Non-pigmented ciliary epithelial cell (primary cell): ENCODE measurements around the gene PKD1.
"Not testable (repeated sequence)": the region's sequence is repeated elsewhere in the genome, so short reads cannot be mapped to it uniquely, and the experiment has no call there.

Source experiments
- DNase-seq: peaks from one replicate; pipeline ENCODE4 v3.0.0-alpha.2; 2010; ENCODE audit warnings: low read depth

Gene PKD1

DNA sequence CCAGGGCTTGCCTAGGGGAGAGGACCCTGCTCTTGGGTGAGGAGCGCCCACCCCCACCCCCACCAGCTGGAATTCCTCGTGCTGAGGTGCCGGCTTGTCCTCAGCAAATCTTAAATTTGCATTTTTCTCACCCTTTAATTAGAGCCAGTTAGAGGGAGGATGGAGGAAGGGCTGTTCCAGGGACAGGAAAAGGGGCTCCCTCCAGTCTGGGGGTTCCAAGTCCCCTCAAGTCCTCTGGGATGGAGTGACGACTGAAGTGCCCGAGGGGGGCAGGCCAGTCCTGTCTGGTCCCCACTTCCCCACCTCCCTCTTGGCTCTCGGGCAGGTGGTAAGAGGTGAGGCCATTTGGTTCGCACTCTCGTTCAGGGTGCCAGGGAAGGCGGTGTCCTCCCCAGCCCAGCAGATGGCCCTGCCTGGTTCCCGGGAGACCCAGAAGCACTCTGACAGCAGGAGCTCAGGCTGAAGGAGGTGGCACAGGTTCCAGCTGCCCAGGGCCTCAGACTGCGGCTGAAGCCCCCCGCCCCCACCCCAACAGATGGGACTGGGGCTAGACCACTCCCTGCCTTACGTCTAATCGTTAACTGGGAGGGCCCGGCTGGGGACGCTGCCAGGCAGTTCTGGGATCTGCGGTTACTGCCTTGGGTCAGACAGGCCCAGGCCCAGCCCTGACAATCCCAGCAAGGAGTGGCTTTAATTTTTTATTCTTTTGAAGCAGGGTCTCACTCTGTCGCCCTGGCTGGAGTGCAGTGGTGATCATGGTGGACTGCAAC lies 14.9 kb upstream of the PKD1 start:
- no peak for DNase-seq

DNA sequence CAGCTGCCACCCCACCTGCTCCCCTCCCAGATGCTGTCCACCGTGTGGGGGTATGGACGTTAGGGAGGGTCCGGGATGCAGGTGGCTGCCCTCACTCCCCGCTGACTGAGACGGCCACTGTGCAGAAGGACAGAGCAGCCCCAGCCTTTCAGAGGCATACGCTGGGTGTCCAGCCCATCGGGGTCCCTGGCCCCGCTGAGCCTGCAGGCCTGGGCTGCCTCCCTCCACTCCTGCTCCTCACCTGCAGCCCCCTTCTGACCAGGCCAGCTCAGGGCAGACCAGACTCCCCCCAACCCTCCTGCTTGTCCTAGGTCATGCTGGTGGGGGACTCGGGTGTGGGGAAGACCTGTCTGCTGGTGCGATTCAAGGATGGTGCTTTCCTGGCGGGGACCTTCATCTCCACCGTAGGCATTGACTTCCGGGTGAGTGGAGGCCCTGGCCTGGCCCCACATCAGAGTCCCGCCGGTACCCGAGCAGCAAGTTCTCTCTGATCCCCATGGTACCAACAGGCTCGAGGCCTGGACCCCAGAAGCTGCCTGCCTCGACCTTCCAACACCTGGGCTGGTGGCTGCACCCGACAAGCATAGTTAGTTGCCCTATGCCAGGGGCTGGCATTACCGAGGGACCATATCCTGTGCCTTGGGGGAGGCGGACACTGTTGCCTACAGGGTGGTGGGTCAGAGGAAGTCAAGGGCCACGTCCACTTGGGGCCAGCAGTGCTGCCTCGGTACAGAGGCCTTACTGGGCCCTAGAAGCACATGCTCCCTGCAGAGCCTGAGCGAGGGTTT lies 14.1 kb upstream of the PKD1 start:
- no peak for DNase-seq

DNA sequence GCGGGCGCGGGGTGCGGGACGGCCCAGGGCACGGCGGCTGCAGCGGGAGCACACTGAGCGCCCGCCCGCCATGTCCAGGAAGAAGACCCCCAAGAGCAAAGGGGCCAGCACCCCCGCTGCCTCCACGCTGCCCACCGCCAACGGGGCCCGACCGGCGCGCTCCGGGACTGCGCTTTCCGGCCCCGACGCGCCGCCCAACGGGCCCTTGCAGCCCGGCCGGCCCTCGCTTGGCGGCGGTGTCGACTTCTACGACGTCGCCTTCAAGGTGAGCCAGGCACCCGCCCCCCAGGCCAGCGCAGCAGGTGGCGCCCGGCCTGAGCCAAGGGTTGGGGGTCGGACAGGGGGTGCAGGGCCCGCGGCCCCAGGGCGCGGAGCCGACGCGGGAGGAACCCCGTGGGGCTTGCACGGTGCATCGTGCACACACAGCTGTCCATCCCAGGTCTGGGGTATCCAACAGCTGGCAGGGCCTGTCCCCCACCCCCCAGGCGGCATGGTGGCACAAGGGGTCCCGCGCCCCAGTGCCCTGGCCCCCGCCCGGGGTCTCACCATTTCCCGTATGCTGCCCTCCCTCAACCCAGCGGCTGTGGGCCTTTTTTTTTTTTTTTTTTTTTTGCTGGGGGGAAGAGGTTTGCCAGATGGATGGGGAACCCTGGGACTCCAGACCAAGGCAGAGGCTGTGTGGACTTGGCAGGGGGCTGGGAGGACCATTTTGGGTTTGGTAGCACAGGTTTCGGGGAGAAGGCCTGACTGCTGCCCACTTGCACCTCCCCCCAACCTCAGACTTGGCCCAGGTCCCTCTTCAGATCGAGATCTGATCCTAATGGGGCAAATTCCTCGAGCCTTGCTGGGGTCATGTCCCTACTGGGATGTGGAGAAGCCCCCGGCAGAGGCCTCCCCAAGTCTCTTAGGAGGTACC lies 13.3 kb upstream of the PKD1 start:
- no peak for DNase-seq

DNA sequence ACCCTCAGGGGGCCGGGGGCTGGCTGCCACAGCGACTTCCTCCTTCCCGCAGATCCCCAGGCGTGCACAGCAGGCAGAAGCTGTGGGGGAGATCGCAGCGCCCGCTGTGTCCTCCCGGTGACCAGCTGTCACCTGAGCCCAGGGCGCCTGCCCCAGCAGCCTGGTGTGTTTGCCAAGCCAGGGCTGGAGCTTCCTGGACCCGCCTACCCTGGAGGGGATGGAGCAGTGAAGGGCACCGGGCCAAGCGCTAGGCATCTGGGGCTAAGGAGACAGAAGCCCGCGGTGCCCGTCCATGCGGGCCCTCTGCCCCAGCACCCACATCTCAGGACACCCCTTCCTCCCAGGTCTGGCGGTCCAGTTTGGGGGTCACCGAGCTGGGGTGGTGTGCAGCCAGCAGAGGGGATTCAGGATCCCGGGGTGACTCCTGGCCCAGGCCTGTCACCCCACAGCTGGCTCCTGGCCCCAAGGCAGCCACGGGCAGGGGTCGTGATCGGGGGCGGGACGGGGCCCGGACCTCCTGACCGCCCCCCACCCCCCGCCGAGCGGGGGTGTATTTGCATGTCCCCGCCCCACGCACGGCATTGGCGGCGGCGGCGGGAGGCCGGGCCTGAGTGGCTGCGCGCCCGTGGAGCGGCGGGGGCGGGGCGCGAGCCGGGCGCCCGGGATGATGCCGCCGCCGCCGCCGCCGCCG lies 12.4 kb upstream of the PKD1 start, which contains the start of gene RAB26:
TSS of gene RAB26 (plus strand) at position 645 of the 691 bp plus-strand sequence. CDS start 159 bp downstream, outside the sequence.
- no peak for DNase-seq

DNA sequence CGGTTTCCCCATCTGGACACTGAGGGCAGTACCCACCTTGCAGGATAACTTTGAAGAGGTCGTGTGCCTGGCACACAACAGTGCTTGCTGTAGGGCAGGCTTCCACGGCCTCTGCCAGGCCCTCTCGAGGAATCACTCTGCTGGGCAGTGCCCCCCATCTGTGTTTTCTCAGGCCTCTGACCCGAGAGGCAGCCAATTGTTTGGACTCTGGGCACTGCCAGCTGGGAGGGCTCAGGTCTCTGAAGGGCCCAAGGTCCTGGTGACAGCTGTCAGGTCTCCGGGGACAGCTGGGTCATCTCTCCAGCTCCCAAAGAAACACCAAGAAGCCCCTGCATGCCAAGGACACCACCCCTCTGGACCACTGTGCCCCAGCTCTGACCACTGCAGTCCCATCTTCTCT lies 11.7 kb upstream of the PKD1 start:
- DNase-seq, result no peak

DNA sequence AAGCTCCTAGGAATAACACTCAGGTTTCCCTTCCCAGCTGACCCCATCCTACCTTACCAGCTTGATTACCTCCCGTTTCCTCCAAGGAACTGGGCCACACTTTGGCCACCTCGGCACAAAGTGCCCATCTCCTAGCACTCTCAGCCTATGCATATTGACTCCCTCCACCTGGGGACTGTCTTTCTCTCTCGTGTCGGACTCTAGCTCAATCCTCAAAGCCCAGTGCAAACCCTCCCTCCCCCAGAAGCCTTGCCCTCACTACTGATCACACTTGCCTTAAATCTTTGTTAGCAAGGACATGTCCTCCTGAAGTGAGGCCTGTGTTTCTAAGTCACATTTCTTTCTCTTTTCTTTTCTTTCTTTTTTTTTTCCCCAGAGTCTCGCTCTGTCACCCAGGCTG lies 10.1 kb upstream of the PKD1 start:
- DNase-seq, result no peak

DNA sequence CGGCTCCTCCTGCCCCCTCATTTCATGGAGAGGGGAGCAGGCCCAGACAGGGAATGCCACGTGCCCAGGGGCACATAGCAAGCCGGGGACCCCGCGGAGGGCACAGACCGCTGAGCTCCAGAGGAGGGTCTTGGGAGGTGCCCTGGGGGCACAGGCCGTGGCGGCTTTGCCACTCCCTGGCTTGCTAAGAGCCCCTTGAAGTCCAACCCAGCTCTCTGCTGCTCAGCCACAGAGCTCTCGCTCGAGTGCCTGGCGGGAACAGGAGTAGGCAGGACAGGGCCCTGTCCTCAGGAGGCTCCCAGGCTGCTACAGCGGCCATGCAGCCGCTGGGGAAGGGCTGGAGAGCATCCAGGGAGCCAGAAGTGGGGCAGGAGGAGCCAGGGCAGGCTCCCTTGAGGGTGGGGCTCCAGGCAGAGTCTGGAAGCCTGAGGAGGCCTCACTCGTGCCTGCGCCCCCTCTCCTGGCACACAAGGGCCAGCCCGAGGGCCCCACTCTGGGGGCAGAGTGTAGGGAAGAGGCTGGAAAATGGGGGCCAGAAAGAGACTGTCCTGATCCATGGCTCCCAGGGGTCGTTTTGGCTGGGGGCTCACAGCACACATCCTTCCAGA lies 8.3 kb upstream of the PKD1 start:
- DNase-seq, result no peak

DNA sequence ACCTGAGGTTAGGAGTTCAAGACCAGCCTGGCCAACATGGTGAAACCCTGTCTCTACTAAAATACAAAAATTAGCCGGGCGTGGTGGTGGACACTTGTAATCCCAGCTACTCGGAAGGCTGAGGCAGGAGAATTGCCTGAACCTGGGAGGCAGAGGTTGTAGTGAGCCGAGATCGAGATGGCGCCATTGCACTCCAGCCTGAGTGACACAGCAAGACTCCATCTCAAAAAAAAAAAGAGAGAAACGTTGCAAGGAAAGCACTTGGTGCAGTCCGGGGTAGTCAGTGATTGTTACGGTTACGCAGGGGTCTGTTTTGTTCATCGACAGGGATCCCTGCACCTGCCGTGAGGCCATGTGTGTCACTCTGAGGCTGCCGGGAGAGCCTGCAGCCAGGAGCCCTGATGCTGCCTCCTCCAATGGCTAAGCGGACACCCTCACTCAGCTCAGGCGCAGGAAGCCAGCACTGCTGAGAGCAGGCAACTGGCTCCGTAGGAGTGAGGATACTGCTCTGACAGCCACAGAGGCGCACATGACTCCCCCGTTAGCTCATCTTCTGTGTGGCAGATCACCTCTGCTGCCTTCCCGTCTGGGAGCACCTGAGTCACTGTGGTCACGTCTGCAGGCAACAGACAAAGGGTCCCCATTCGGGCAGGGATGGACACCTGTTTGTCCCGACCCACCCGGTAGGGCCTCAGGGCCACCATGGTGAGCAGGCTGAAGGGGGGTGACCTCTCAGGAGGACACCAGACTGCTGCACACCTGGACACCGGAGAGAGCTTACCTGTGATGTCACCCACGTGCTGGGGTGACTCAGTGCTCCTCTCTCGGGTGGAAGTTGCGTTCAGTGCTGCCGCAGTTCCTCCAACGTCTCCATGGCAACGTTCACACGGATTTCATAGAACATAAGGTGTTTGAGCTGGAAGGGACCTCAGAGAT lies 7.5 kb upstream of the PKD1 start:
- DNase-seq, result no peak

DNA sequence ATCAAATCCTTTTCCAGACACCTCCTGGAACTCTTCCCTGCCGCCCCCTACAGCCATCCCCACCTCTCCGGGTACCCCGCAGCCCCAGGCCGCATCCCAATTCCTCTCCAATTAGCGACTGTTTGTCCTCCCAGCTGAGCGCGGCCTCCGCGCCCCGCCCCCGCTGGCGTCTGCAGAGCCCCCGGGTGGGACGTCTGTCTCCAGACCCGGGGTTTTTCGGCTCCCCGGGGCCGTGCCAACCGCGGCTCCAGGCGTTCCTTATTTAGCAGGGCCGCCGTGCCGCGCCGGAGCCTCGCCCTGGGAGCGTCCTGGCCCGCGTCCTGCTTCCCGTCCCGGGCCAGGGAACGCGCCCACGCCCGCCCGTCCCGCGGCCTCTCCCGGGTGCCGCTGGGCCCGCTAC lies 627 bp downstream of the PKD1 start:
- not testable (repeated sequence) for DNase-seq

DNA sequence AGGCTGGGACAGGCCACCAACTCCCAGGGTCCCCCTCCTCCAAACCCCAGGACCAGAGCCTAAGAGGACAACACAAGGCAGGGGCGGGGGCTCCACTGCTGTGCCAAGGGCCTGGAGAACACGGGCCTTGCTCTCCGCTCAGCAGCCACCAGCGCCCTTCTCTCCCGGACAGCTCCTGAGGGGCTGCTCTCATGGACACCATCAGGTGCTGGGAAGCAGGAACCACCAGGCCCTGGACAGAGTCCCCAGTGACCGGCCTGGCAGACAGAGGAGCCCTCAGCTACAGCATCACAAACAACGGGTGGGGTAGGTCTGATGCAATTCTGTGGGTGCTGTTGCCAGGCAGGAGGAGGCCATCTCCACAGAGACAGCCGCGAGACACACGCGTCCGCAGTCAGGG lies 1.9 kb downstream of the PKD1 start:
- DNase-seq, result not testable (repeated sequence)

DNA sequence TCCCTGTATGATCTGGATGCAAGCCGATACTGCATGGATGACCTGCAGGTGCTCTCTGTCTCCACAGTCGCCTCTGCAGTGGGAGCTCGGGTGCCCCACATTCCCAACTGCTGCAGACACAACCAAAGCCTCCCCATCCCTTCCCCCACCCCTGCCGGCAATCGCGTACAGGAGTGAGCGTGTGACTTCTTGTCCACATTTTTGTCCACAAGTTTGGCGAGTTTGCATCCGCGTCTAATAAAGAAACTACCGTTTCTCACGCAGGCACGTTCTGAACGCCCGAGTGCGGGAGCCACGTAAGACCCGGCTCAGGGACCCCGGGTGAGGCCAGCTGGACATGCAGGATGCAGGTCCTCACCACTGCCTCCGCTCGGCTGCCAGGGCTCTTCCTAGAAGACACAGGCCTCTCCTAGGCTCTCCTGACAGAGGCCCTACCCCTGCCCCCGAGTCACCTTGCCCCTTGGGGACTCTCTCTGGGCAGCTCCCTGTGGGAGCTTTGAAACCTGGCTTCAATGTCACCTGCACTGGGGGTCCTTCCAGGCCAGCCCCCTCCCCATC lies 5.7 kb downstream of the PKD1 start:
- DNase-seq, result not testable (repeated sequence)

DNA sequence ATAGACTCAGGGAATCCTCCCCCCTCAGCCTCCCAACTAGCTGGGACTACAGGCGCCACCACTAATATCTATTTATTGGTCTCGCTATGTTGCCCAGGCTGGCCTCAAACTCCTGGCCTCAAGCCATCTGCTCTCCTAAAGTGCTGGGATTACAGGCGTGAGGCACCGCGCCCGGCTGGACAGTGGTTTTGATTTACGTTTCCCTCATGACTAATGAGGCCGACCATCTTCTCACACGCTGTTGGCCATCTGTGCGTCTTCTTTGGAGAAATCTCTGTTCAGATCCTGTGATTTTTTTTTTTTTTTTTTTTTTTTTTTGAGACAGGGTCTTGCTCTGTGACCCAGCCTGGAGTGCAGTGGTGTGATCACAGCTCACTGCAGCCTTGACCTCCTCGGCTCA lies 6.4 kb downstream of the PKD1 start:
- not testable (repeated sequence) for DNase-seq

DNA sequence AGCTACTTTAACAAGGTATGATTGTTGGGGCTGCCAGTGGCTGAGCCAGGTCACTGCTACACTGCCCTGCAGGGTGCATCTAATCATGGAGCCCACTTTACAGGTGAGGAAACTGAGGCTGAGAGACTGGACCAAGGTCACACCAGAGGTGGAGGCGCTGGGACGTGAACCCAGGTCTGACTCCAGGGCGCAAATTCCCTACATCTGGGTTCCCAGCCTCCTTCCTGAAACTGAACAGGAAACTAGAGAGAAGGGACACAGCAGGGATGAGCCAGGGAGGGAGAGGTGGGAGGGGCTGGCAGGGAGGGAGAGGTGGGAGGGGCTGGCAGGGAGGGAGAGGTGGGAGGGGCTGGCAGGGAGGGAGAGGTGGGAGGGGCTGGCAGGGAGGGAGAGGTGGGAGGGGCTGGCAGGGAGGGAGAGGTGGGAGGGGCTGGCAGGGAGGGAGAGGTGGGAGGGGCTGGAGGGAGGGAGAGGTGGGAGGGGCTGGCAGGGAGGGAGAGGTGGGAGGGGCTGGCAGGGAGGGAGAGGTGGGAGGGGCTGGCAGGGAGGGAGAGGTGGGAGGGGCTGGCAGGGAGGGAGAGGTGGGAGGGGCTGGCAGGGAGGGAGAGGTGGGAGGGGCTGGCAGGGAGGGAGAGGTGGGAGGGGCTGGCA lies 7.9 kb downstream of the PKD1 start:
- not testable (repeated sequence) for DNase-seq

DNA sequence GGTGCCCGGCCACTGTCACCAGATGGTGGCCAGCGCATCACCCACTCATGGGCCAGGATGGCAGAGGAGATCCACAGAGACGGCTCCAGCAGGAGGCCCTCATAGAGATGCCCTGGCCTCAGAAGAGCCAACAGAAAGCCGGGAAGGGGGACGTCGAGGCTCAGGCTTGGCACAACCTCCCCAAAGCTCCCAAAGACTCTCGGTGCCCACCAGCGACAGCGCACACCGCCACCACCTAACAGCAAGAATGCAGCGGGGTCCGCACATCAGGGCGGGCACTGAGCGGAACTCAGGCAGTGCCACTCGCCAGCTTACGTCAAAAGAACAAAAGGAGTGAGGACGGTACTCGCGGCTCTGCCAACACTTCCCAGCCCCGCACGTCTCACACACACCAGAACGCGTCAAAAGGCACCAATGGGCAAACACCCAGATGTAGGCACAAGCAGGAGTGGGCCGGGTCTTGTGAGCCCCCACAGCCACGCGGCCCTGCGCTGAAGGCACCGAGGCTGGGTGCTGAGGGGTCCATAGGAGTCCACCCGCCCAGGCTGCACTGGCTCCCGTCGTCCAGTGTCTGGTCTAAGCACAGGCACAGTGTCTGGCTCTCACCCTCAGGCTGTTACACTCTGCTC lies 8.7 kb downstream of the PKD1 start:
- not testable (repeated sequence) for DNase-seq

DNA sequence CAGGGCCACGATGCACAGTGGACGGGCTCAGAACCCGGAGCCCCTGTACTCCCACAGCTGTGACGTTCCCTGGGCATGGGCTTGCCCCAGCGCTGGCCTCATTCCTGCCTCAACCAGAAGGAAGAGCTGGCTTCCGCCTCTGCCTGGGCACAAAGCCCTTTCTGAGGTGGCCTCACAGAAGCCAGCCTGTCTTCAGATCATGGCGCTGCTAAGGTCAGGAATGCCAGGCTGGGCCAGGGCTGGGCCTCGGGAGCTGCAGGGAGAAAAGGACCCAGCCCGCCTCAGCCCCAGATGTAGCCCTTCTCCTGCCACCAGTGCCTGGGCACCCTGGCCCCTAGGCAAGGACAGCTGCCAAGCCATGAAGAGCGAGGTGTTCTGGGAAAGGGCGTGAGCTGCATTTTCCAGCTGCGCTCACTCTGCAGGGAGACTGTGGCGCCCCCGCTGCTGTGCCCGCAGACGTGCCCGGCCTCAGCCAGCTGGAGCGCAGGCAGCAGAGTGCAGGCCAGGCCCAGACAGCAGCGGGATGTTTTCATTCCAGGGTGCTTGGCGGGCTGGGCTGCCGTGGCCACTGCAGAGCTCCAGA lies 9.4 kb downstream of the PKD1 start:
- not testable (repeated sequence) for DNase-seq

DNA sequence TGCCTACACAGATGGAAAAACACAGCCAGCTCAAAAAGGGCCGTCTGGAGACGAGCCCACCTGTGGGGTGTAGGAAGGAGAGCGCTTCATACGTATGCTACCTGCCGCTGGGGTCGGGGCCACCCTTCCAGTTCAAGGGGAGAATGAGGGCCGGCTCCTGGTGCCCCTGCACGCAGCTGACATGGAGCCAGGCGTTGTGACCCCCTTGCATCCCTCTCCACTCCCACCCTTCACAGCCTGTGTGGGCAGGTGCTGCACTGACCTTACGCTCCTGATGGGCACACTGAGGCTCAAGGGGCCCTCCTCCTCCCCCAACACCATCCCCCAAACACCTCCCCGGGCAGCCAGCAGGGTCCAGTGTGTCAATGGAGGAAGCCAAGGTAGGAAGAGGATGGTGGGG lies 10.1 kb downstream of the PKD1 start:
- DNase-seq, result not testable (repeated sequence)

DNA sequence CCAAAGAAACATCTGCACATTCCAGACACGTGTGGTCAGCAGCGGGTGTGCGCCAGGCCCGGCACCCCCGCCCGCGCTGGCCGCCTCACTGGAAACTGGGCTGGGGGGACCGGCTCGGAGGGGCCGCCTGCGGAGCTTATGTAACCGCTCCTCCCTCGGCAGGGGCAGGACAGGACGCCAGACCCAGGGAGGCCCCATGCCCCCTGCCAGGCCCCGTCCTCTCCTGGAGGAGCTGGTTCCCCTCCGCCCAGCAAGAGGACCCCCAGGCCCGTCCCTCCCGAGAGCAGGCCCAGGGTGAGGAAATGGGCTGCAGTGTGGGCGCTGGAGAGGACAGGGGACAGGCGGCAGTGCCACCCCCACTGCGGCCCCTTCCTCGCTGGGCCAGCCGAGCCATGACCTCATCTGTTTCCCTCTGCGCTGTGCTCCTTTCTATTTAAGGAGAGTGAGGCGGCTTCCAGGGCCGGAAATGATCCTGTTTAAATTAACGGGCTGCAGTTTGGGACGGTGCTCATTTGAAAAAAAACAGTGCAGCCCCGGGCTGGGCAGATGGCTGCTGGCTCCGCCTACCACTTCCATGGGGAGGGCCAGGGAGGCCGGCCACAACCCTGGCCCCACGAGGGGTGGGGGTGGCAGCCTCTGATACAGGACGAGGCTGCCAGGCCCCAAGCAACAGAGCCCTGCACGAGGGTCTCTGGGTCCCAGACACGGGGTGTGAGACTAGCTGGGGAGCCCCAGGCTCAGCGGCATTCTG lies 10.8 kb downstream of the PKD1 start:
- peak; percentile 15 for DNase-seq

DNA sequence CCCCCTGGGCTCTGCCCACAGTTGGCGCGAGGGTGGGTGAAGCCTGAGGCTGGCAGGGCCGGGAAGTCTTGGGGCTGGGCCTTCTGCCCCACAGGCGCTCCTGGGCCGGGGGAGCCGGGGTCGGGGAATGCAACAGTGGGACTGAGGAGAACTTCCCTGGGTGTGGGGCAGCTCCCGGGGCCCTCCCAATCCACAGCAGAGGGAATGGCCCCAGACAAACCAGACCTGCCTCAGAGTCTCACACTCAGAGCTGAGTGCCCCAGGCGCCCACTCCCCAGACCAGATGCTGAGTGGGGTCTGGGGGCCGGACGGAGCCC lies 11.4 kb downstream of the PKD1 start:
- not testable (repeated sequence) for DNase-seq
